GM18502 (cell line): Measurements from ENCODE around the gene ARMS2.

Experiments
- ATAC-seq: cut with Tn5 transposase; IDR thresholded peaks from one replicate; pipeline ENCODE4 v1.9.1; 2021; ENCODE audit warnings: mild to moderate bottlenecking; ENCODE audit not compliant: unreplicated experiment, poor library complexity

Gene ARMS2

GRCh38 chr10:122450353-122450990 is 4.0 kb upstream of the ARMS2 start:
- no peak for ATAC-seq

DNA sequence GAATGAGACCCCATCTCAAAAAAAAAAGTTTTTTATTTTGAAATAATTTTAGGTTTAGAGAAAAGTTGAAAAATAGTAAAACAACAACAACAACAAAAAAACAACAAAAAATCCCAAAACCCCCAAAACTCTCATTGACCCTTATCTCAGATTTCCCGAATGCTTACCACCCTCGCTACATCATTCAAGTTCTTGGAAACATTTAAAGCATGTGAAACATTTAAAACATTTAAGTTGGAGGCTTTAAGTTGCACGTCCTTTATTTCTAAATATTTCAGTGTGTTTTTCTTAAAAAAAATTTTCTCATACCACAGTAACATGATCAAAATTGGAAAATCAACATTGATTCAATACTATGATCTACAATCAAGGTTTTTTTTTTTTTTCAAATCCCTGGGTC is 382 bp upstream of the ARMS2 start:
- ATAC-seq: no peak

DNA sequence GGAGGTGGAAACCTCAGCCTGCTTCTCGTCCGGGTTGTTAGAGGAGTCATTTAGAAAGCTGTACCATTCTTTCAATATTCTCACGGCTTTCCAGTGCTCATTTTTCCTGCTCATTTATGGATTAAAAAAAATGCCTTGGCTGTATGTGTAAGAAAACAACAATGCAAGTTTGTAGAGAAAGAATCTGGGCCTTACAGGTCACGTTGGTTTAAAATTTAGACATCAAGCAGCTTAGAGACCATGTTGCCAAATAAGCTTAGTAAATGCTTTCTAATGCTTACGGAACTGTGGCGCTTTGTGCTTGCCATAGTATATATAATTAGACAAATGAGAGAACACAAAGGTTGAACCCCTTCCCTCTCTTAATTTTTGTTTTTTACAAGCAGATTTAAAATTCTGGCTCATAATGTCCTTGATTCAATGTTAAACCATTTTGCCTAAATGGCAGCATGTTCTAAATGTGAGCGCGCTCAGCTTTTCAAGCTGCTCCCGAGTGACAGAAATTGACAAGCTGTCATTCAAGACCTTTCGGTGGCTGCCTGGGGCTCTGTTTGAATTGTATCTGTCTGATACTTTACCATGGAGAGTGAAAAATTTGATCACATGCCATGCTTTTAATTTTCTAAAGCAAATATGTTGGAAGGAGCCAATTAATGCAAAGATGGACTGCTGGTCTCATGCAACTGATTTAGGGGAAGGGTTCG is 1.1 kb downstream of the ARMS2 start:
- ATAC-seq: no peak

GRCh38 chr10:122457934-122458333 is 3.5 kb downstream of the ARMS2 start:
- ATAC-seq: no peak

DNA sequence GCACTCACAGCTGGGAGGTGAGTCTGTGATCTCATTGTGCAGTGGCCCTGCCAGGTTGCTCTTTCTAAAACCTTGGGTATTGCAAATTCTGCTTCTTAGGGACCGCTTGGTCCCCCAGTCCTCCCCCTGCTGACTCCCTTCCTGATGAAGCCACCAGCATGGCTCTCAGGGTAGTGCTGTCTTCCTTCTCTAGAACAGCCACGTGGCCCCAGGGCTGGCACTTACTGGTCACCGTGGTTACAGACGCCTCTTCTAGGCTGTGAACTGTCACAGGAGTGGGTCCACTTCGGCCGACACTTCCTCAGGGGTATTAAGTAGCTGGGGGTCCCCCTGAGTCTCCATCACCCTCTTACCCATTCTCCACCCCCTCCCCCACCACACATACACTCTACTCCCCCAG is 4.2 kb downstream of the ARMS2 start:
- ATAC-seq: no peak

GRCh38 chr10:122459561-122460273 is 5.3 kb downstream of the ARMS2 start:
- ATAC-seq: no peak

- ATAC-seq: no peak
Measured at GRCh38 chr10:122460891-122461293, 6.4 kb downstream of the ARMS2 start.

- no peak for ATAC-seq
Measured at GRCh38 chr10:122461367-122461728, 6.9 kb downstream of the ARMS2 start, which contains the start of gene HTRA1. HTRA1 (plus strand) TSS chr10:122461553; CDS start chr10:122461653, 100 bp downstream.

GRCh38 chr10:122461729-122462532 is 7.5 kb downstream of the ARMS2 start:
- ATAC-seq: no peak

- no peak for ATAC-seq
Measured at GRCh38 chr10:122462533-122463465, 8.3 kb downstream of the ARMS2 start.

- ATAC-seq: no peak
Measured at GRCh38 chr10:122463466-122464249, 9.2 kb downstream of the ARMS2 start.

- ATAC-seq: no peak
Measured at GRCh38 chr10:122464250-122464510, 9.7 kb downstream of the ARMS2 start.

DNA sequence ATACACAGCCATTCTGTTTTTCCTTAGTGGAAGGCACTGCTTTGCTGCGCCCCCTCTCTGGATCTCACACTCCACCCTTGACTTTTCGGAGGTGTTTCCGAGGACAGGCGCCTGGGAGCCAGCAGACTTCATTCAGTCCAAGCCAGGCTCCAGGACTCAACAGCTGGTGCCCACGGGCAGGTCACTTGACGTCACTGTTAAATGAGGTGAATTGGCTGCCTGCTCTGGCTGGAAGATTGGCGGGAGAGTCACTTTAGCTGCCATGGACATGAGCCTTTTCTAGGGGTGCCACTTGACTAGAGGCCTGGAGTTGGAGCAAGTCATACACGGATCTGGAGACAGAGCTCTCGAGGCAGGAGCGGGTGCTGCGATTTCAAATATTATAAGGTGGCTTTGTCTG is 10.1 kb downstream of the ARMS2 start:
- ATAC-seq: no peak

DNA sequence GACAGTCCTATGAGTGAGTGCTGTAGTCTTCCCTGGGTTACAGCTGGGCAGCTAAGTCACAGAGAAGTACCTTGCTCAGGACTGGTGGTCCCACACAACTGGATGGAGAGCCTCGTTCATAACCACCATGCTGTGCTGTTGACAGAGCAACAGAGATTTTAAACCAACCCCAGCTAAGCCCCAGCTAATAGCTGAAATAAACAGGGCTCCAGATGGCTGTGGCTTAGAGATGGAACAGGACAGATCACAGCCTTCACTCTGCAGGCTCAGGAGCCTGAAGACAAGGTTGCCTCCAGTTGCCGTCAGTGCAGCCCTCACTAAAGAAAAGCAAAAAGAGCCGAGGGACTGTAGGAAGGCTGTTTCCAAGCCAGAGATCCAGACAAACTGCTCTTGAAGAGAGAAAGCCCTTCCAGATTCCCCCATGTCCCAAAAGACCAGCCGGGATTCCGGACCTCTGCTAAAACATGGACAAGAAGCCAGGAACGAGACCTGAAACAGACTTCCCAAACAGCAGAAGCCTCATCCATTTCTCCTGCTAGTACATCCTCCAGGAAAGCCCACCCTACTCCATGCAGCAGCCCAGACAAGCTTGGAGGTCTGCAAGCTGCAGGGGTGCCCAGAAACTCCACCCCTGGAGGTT is 11.1 kb downstream of the ARMS2 start:
- no peak for ATAC-seq

GRCh38 chr10:122466951-122467381 is 12.5 kb downstream of the ARMS2 start:
- ATAC-seq: no peak

- no peak for ATAC-seq
Measured at GRCh38 chr10:122467701-122468100, 13.2 kb downstream of the ARMS2 start.

DNA sequence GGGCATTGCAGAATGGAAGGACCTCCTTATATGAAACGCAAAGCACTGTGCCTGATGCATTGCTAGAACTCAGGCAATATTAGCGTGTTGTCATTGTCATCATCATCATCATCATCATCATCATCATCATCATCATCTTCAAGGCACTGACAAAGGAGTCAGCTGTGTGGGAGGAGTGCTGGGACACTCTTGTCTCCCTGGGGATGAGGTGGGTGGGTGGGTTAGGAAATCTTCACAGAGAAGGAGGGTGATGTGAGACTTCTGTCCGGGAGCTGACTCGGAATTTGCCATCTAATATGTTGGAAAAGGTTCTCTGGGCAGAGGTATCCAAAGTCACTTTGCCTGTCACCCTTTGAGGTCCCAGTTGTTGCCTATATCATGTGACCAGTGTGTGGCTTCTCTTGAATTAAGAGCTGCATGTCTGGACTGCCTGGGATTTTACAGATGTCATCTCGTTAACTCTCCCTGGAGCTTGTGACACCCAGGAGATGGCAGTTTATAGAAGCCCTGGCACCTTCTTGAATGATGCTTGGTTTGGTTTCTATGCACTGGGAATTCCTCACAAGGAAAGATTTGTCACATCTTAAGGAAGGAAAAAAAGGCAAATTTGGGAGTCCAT is 14.0 kb downstream of the ARMS2 start:
- ATAC-seq: no peak
